GM20431 (cell line): ENCODE data around the gene CAMTA1.

ENCODE experiments used
- in situ Hi-C: fragments of 300-500 bp; cut with MseI, MboI; formaldehyde crosslinking; loops from one replicate; pipeline ENCODE4 v1.15.0; 2020; ENCODE audit warnings: low sequenced_read_pairs; ENCODE audit not compliant: unreplicated experiment

The CAMTA1 gene

GRCh38 chr1:7642781-7643529, 857.7 kb downstream of the CAMTA1 start:
- in situ Hi-C loops: loop anchor here (25.0 kb wide), 1 partner anchor 581 kb away; no protein-coding TSS in a partner anchor

GRCh38 chr1:7643530-7643929, 858.3 kb downstream of the CAMTA1 start:
- in situ Hi-C loops: loop anchor here (25.0 kb wide), 1 partner anchor 581 kb away; no protein-coding TSS in a partner anchor

GRCh38 chr1:7644086-7644485, 858.8 kb downstream of the CAMTA1 start:
- in situ Hi-C loops: loop anchor here (25.0 kb wide), 1 partner anchor 582 kb away; no protein-coding TSS in a partner anchor

- in situ Hi-C loops: loop anchor here (25.0 kb wide), 1 partner anchor 583 kb away; no protein-coding TSS in a partner anchor
Measured at GRCh38 chr1:7644961-7645750, 859.9 kb downstream of the CAMTA1 start.

GRCh38 chr1:7645751-7646048, 860.4 kb downstream of the CAMTA1 start:
- in situ Hi-C loops: loop anchor here (25.0 kb wide), 1 partner anchor 583 kb away; no protein-coding TSS in a partner anchor

- in situ Hi-C loops: loop anchor here (25.0 kb wide), 1 partner anchor 584 kb away; no protein-coding TSS in a partner anchor
Measured at GRCh38 chr1:7646164-7646563, 860.9 kb downstream of the CAMTA1 start.

GRCh38 chr1:7646981-7647901, 862.0 kb downstream of the CAMTA1 start:
- in situ Hi-C loops: loop anchor here (25.0 kb wide), 1 partner anchor 585 kb away; no protein-coding TSS in a partner anchor

GRCh38 chr1:7648761-7649384, 863.6 kb downstream of the CAMTA1 start:
- in situ Hi-C loops: loop anchor here (25.0 kb wide), 1 partner anchor 587 kb away; no protein-coding TSS in a partner anchor

GRCh38 chr1:7650801-7651200, 865.5 kb downstream of the CAMTA1 start:
- in situ Hi-C loops: loop anchor here (25.0 kb wide), 1 partner anchor 262 kb away; no protein-coding TSS in a partner anchor

GRCh38 chr1:7651203-7651602, 865.9 kb downstream of the CAMTA1 start:
- in situ Hi-C loops: loop anchor here (25.0 kb wide), 1 partner anchor 261 kb away; no protein-coding TSS in a partner anchor

- in situ Hi-C loops: loop anchor here (25.0 kb wide), 1 partner anchor 260 kb away; no protein-coding TSS in a partner anchor
Measured at GRCh38 chr1:7652061-7652460, 866.8 kb downstream of the CAMTA1 start.

- in situ Hi-C loops: loop anchor here (25.0 kb wide), 1 partner anchor 260 kb away; no protein-coding TSS in a partner anchor
Measured at GRCh38 chr1:7652515-7653098, 867.4 kb downstream of the CAMTA1 start.

GRCh38 chr1:7654725-7655124, 869.5 kb downstream of the CAMTA1 start:
- in situ Hi-C loops: loop anchor here (25.0 kb wide), 1 partner anchor 258 kb away; no protein-coding TSS in a partner anchor

- in situ Hi-C loops: loop anchor here (25.0 kb wide), 1 partner anchor 257 kb away; no protein-coding TSS in a partner anchor
Measured at GRCh38 chr1:7655354-7655753, 870.1 kb downstream of the CAMTA1 start.

GRCh38 chr1:7656557-7657215, 871.4 kb downstream of the CAMTA1 start:
- in situ Hi-C loops: loop anchor here (25.0 kb wide), 1 partner anchor 256 kb away; no protein-coding TSS in a partner anchor

GRCh38 chr1:7657287-7658016, 872.2 kb downstream of the CAMTA1 start:
- in situ Hi-C loops: loop anchor here (25.0 kb wide), 1 partner anchor 255 kb away; no protein-coding TSS in a partner anchor

- in situ Hi-C loops: loop anchor here (25.0 kb wide), 1 partner anchor 254 kb away; no protein-coding TSS in a partner anchor
Measured at GRCh38 chr1:7658099-7658498, 872.8 kb downstream of the CAMTA1 start.
